PC-9 (cell line): ENCODE data around the gene SSMEM1. TPM values are rescaled to one million over a fixed set of nuclear protein-coding genes. Genes with fewer than 3 reads are reported as not detected.
A peak's percentile ranks its signal among the peaks of the same experiment; 100 is the strongest.
"Not testable (repeated sequence)": the region's sequence is repeated elsewhere in the genome, so short reads cannot be mapped to it uniquely, and the experiment has no call there.

Experiments used
- BruUV-seq: library from RNA; stranded (reverse); fragments of 400-500 nt; replicated peaks from 2 replicates; lab custom pipeline; 2021; lab: Mats Ljungman, UMichigan
- CTCF ChIA-PET: fragments of 300-600 bp; sonication (Branson Sonifier 250); formaldehyde crosslinking; loops from one replicate; lab custom pipeline; 2022; ENCODE audit warnings: antibody characterized with exemption; lab: Charles Lee
- POLR2A ChIA-PET: fragments of 300-600 bp; sonication (Branson Sonifier 250); formaldehyde crosslinking; loops from one replicate; lab custom pipeline; 2022; ENCODE audit warnings: antibody characterized with exemption; ENCODE audit not compliant: unreplicated experiment; lab: Charles Lee
- DNase-seq, 2 experiments: peaks; one replicate each; pipeline versions ENCODE4 v3.0.0 to v3.0.0-alpha.2; 2015 to 2022; ENCODE audit warnings: mixed read lengths in 1 of 2
- H2AFZ ChIP-seq: fragments of 200-600 bp; sonication (generic); 2 replicates; pipeline ENCODE4 v1.8.1; 2017; ENCODE audit warnings: antibody characterized with exemption
- H3F3A ChIP-seq: fragments of 200-600 bp; sonication (generic); 2 replicates; pipeline ENCODE4 v1.8.1; 2017; ENCODE audit warnings: antibody characterized with exemption, mild to moderate bottlenecking, low read depth; ENCODE audit not compliant: insufficient read depth
- H3K27ac ChIP-seq: fragments of 200-600 bp; sonication (generic); 2 replicates; pipeline ENCODE4 v1.6.1; 2016; ENCODE audit warnings: mixed run types
- H3K27me3 ChIP-seq: fragments of 200-600 bp; sonication (generic); 2 replicates; pipeline ENCODE4 v1.6.1; 2016; ENCODE audit warnings: low read depth, mixed run types; ENCODE audit not compliant: insufficient read depth
- H3K36me3 ChIP-seq: fragments of 200-600 bp; sonication (generic); 2 replicates; pipeline ENCODE4 v1.6.1; 2016; ENCODE audit warnings: low read depth, mixed run types
- H3K4me1 ChIP-seq: fragments of 200-600 bp; sonication (generic); replicated peaks from 2 replicates; pipeline ENCODE4 v1.6.1; 2016; ENCODE audit warnings: mixed run types; ENCODE audit not compliant: insufficient read depth
- H3K4me2 ChIP-seq: fragments of 200-600 bp; sonication (generic); 2 replicates; pipeline ENCODE4 v1.6.1; 2017; ENCODE audit warnings: mixed run types
- H3K4me3 ChIP-seq: fragments of 200-600 bp; sonication (generic); 2 replicates; pipeline ENCODE4 v1.6.1; 2016; ENCODE audit warnings: mixed run types
- H3K79me2 ChIP-seq: fragments of 200-600 bp; sonication (generic); 2 replicates; pipeline ENCODE4 v1.6.1; 2017; ENCODE audit warnings: low read depth, mixed run types
- H3K9me2 ChIP-seq: fragments of 200-600 bp; sonication (generic); 2 replicates; pipeline ENCODE4 v1.8.1; 2017; ENCODE audit warnings: mild to moderate bottlenecking; ENCODE audit not compliant: insufficient read depth
- H3K9me3 ChIP-seq: fragments of 200-600 bp; sonication (generic); 2 replicates; pipeline ENCODE4 v1.8.1; 2016; ENCODE audit warnings: low read depth; ENCODE audit not compliant: insufficient read depth
- H4K20me1 ChIP-seq: fragments of 200-600 bp; sonication (generic); 2 replicates; pipeline ENCODE4 v1.8.1; 2017; ENCODE audit not compliant: insufficient read depth
- EZH2 ChIP-seq: fragments of 200-600 bp; sonication (generic); IDR thresholded peaks from 2 replicates; pipeline ENCODE4 v1.8.0; 2017; ENCODE audit warnings: antibody characterized with exemption, low read depth
- intact Hi-C: fragments of 100-400 bp; cut with micrococcal nuclease; formaldehyde crosslinking; loops from one replicate; pipeline ENCODE4 v1.10.0; 2022; ENCODE audit not compliant: unreplicated experiment
- total RNA-seq: library from RNA; stranded (reverse); gene quantifications from 2 replicates; pipeline ENCODE4 v1.2.3, GENCODE V29; 2021
- TF ChIP-seq, protein P1 (sequence below): fragments of 200-600 bp; sonication (generic); conservative IDR thresholded peaks from 2 replicates; pipeline ENCODE4 v1.6.1; 2017; ENCODE audit warnings: mixed run types, antibody characterized with exemption, mild to moderate bottlenecking, moderate library complexity

The SSMEM1 gene
- total RNA-seq, 1 experiment from 2014 or later: not detected

GRCh38 chr7:130240240-130240639, 32.6 kb downstream of the SSMEM1 start:
- H2AFZ ChIP-seq: no peak overlapping the region
- H3K79me2 ChIP-seq: no peaks in the 10 kb centered on the region
- no peak overlapping the region for H3K27ac ChIP-seq
- POLR2A ChIA-PET: no interaction called here
- H3K27me3 ChIP-seq: no peaks in the 10 kb centered on the region
- H4K20me1 ChIP-seq: no peaks in the 10 kb centered on the region
- no peaks in the 10 kb centered on the region for H3K9me2 ChIP-seq
- H3K4me2 ChIP-seq: no peak overlapping the region
- H3K9me3 ChIP-seq: no peaks in the 10 kb centered on the region; the same call in none of the 2 replicates
- no peak overlapping the region for H3K4me3 ChIP-seq
- no peaks in the 10 kb centered on the region for H3K36me3 ChIP-seq
- H3K4me1 ChIP-seq: no peaks in the 10 kb centered on the region
- DNase-seq: no peak
- no peaks in the 10 kb centered on the region for H3F3A ChIP-seq
- CTCF ChIA-PET: interaction anchor here (0.7 kb wide), 1 partner anchor 508 kb away, joined by 6 read pairs; no protein-coding TSS in a partner anchor
- TF ChIP-seq, protein P1, sequence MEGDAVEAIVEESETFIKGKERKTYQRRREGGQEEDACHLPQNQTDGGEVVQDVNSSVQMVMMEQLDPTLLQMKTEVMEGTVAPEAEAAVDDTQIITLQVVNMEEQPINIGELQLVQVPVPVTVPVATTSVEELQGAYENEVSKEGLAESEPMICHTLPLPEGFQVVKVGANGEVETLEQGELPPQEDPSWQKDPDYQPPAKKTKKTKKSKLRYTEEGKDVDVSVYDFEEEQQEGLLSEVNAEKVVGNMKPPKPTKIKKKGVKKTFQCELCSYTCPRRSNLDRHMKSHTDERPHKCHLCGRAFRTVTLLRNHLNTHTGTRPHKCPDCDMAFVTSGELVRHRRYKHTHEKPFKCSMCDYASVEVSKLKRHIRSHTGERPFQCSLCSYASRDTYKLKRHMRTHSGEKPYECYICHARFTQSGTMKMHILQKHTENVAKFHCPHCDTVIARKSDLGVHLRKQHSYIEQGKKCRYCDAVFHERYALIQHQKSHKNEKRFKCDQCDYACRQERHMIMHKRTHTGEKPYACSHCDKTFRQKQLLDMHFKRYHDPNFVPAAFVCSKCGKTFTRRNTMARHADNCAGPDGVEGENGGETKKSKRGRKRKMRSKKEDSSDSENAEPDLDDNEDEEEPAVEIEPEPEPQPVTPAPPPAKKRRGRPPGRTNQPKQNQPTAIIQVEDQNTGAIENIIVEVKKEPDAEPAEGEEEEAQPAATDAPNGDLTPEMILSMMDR: no peak
- TF ChIP-seq EZH2: no peak
- BruUV-seq: no TSS peak
- intact Hi-C loops: loop anchor here (5.0 to 10.0 kb wide), 3 partner anchors 165 to 517 kb away; partner anchors contain the start of gene KLHDC10

- Histone ChIP-seq H3F3A (no peaks in the 10 kb centered on the region), H3K79me2 (no peaks in the 10 kb centered on the region), H4K20me1 (no peaks in the 10 kb centered on the region), H3K9me2 (no peaks in the 10 kb centered on the region), H3K4me2 (no peak overlapping the region), H3K36me3 (no peaks in the 10 kb centered on the region), H3K9me3 (no peaks in the 10 kb centered on the region; the same call in none of the 2 replicates), H3K27ac (no peak overlapping the region), H3K4me3 (no peak overlapping the region), H3K4me1 (no peaks in the 10 kb centered on the region), H2AFZ (no peak overlapping the region; the same call in 1 of the 2 replicates), H3K27me3 (no peaks in the 10 kb centered on the region)
- TF ChIP-seq, protein P1: peak; percentile 95
- TF ChIP-seq EZH2: no peak
- intact Hi-C loops: loop anchor here (1.0 to 10.0 kb wide), 6 partner anchors 114 to 515 kb away; partner anchors contain the start of gene KLHDC10
- POLR2A ChIA-PET: no interaction called here
- peak; percentile 38 to 48 for DNase-seq
- no TSS peak for BruUV-seq
- CTCF ChIA-PET: no interaction called here
Observed at GRCh38 chr7:130242198-130243014, 34.7 kb downstream of the SSMEM1 start.

- H3K4me3 ChIP-seq, BruUV-seq, H3K9me2 ChIP-seq, DNase-seq, H3F3A ChIP-seq, H3K79me2 ChIP-seq, H3K4me1 ChIP-seq, H2AFZ ChIP-seq, H3K4me2 ChIP-seq, H3K27me3 ChIP-seq, CTCF ChIA-PET, POLR2A ChIA-PET, H4K20me1 ChIP-seq, H3K36me3 ChIP-seq, H3K27ac ChIP-seq, H3K9me3 ChIP-seq: not testable (repeated sequence)
- intact Hi-C loops: loop anchor here (2.0 to 10.0 kb wide), 4 partner anchors 169 to 514 kb away; partner anchors contain the start of gene KLHDC10
Observed at GRCh38 chr7:130243486-130243885, 35.8 kb downstream of the SSMEM1 start.

GRCh38 chr7:130246491-130246890, 38.8 kb downstream of the SSMEM1 start:
- H3K27ac ChIP-seq, H3F3A ChIP-seq, H3K79me2 ChIP-seq, H3K27me3 ChIP-seq, H3K9me2 ChIP-seq, H2AFZ ChIP-seq, DNase-seq, BruUV-seq, H4K20me1 ChIP-seq, CTCF ChIA-PET, H3K9me3 ChIP-seq, H3K4me3 ChIP-seq, H3K4me2 ChIP-seq, H3K36me3 ChIP-seq, H3K4me1 ChIP-seq, POLR2A ChIA-PET: not testable (repeated sequence)
- intact Hi-C loops: loop anchor here (10.0 kb wide), 2 partner anchors 168 to 172 kb away; partner anchors contain the start of gene KLHDC10

DNA sequence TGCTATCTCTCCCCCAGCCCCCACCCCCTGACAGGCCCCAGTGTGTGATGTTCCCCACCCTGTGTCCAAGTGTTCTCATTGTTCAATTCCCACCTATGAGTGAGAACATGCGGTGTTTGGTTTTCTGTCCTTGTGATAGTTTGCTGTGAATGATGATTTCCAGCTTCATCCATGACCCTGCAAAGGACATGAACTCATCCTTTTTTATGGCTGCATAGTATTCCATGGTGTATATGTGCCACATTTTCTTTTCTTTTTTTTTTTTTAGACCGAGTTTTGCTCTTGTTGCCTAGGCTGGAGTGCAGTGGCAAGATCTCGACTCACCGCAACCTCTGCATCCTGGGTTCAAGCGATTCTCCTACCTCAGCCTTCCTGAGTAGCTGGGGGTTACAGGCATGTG, 41.2 kb downstream of the SSMEM1 start:
- H2AFZ ChIP-seq, H3K4me3 ChIP-seq, CTCF ChIA-PET, H4K20me1 ChIP-seq, H3K27ac ChIP-seq, H3F3A ChIP-seq, H3K9me2 ChIP-seq, H3K79me2 ChIP-seq, H3K4me1 ChIP-seq, H3K4me2 ChIP-seq, H3K9me3 ChIP-seq, H3K36me3 ChIP-seq, DNase-seq, H3K27me3 ChIP-seq, BruUV-seq, POLR2A ChIA-PET: not testable (repeated sequence)
- intact Hi-C loops: loop anchor here (10.0 kb wide), 2 partner anchors 166 to 174 kb away; partner anchors contain the start of gene KLHDC10
